Astrocyte of the cerebellum (primary cell): Measurements from ENCODE around the gene RNGTT.
"Not testable (repeated sequence)": the region's sequence is repeated elsewhere in the genome, so short reads cannot be mapped to it uniquely, and the experiment has no call there.

Experiments used
- DNase-seq: peaks from one replicate; pipeline ENCODE4 v3.0.0-alpha.2; 2011; ENCODE audit warnings: low read depth
- H3K4me3 ChIP-seq: 2 replicates; pipeline ENCODE4 v1.5.1; 2011; ENCODE audit warnings: mild to moderate bottlenecking, low read depth, low read length, moderate library complexity
- in situ Hi-C: cut with HindIII; loops from 2 replicates; pipeline ENCODE4 v1.10.0; 2017; ENCODE audit warnings: low sequenced_read_pairs
- TF ChIP-seq, protein P1 (sequence below): IDR thresholded peaks from 2 replicates; pipeline ENCODE4 v1.5.1; 2012; ENCODE audit warnings: low read length, low read depth, moderate library complexity, mild to moderate bottlenecking; ENCODE audit errors: missing control alignments

Gene RNGTT

DNA sequence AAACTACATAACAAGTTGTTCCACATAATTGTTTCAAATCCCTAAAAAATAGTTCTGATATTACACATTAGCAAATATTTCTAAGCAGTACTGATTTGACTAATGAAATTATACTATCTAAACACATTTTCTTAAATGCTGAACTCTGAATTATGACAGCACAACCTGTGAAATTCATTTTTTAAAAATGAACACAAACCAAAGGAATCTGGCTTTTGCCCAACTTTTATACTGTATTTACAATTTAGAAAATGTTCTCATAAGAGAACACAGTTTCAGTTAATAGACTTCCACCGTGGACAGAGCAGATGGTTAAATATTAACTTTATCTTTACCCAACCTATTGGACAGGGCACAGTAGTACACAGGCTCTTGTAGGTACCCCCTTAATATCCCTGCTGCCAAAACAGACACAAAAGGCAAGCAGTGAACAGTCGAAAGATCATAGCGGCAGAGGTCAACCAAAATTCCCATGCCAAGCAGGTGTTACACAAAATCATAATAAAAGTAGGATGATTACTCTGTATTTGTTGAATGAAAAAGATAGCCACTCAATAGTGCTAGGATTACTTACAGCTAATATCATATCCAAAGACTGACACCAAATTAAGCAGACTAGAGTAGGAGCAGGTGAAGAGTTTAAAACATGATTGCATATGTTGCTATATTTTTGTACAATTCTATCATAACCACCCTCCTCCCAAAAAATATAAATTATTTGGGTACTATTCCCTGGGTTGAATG, 122.5 kb downstream of the RNGTT start:
- H3K4me3 ChIP-seq = no peak overlapping the region
- peak; percentile 8 for DNase-seq
- TF ChIP-seq, protein P1, sequence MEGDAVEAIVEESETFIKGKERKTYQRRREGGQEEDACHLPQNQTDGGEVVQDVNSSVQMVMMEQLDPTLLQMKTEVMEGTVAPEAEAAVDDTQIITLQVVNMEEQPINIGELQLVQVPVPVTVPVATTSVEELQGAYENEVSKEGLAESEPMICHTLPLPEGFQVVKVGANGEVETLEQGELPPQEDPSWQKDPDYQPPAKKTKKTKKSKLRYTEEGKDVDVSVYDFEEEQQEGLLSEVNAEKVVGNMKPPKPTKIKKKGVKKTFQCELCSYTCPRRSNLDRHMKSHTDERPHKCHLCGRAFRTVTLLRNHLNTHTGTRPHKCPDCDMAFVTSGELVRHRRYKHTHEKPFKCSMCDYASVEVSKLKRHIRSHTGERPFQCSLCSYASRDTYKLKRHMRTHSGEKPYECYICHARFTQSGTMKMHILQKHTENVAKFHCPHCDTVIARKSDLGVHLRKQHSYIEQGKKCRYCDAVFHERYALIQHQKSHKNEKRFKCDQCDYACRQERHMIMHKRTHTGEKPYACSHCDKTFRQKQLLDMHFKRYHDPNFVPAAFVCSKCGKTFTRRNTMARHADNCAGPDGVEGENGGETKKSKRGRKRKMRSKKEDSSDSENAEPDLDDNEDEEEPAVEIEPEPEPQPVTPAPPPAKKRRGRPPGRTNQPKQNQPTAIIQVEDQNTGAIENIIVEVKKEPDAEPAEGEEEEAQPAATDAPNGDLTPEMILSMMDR = no peak
- in situ Hi-C loops = no loop called here

DNA sequence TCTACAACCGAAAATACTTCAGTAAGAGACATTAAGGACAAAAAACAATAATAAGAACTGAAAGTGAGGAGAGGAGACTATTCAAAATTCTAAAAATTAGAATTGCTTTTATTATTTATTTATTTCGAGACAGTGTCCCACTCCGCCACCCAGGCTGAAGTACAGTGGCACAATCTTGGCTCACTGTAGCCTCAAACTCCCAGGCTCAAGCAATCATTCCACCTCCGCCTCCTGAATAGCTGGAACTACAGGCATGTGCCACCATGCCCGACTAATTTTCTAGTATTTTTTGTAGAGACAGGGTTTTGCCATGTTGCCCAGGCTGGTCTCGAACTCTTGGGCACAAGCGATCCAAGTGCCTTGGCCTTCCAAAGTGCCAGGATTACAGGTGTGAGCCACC, 123.1 kb downstream of the RNGTT start:
- TF ChIP-seq, protein P1 = no peak
- in situ Hi-C loops = no loop called here
- DNase-seq = no peak
- H3K4me3 ChIP-seq = no peak overlapping the region

DNA sequence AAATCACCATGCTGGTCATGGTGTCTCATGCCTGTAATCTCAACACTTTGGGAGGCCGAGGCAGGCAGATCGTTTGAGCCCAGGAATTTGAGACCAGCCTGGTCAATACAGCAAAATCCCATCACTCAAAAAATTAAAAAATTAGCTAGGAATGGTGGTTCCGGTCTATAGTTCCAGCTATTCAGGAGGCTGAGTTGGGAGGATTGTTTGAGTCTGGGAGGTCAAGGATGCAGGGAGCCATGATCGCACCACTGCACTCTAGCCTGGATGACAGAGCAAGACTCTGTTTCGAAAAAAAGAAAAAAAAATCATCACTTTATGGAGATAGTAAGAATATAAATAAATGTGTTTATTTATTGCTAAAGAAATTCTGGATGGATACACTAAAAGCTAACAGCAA, 124.1 kb downstream of the RNGTT start:
- DNase-seq = no peak
- no peak overlapping the region for H3K4me3 ChIP-seq
- in situ Hi-C loops = no loop called here
- TF ChIP-seq, protein P1 = no peak

DNA sequence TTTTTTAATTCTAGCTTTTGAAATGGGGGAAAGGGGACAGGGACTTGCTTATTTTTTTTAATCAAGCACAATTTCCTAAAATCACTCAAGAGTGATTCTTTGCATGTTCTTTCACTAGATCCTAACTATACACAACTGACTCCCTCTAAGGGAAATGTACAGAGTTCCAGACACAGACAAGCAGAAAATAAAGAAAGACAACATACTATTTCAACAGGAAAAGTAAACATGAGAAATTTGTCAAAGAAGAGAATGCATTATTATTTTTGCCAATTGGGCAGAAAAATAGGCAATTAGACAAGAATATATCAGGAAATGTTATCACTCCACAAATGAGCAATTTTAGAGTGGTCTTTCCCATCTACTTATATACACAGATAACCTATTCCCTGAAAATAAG, 128.2 kb downstream of the RNGTT start:
- DNase-seq = no peak
- TF ChIP-seq, protein P1 = no peak
- in situ Hi-C loops = no loop called here
- no peak overlapping the region for H3K4me3 ChIP-seq

- in situ Hi-C loops, H3K4me3 ChIP-seq, DNase-seq: not testable (repeated sequence)
Measured at GRCh38 chr6:88833071-88833470, 130.3 kb downstream of the RNGTT start.

GRCh38 chr6:88827599-88827998, 135.8 kb downstream of the RNGTT start:
- H3K4me3 ChIP-seq, DNase-seq, in situ Hi-C loops: not testable (repeated sequence)

GRCh38 chr6:88825856-88826255, 137.6 kb downstream of the RNGTT start:
- no peak overlapping the region for H3K4me3 ChIP-seq
- TF ChIP-seq, protein P1 = no peak
- in situ Hi-C loops = no loop called here
- no peak for DNase-seq
